ENCODE data around the gene OR2G3. TPM values are rescaled to one million over a fixed set of nuclear protein-coding genes. Genes with fewer than 3 reads are reported as not detected.

Gene OR2G3
- total RNA-seq, 8 experiments from 2014 or later: 0.61 to 0.76 TPM; not detected in 6

DNA sequence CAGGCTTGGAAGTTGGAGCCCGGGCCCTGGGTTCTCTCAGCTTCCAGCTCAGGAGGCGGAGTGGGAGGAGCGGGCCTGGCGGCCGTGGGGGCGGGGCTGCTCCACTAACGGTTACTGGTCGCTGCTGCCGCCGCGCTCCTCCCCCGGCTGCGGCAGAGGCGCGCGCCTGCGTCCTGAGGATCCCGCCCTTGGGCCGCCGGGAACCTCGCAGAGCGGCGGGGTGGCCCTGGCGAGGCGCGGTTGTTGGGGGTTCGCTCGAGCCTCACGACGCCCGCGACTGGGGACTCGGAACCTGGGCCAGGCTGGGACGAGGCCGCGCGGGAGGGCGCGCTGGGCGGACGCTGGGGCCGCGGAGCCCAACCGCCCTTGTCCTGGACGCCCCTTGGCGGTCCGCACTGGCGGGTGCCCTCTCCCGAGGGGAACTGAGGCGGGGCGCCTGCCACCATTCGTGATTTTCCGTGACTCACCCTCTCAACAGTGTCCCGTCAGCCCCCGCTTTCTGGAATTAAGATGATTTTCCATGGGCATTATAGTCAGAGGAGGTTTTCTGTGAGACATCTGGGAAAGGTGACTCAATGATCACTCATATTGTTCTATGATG is 34.1 kb downstream of the OR2G3 start:
- Histone ChIP-seq H3K4me1 (replicated peaks in 1 of 2) (no peaks in the 10 kb centered on the region), H3K4me3 (peak overlapping the region in 2 of 5 donors; percentile 28 to 39), H3K27ac (no peak overlapping the region)
- peak in 3 of 8 experiments; percentile 98 to 99 (median 99) for ATAC-seq (replicated peaks in 6 of 8)
- in situ Hi-C loops (cut with MboI; ENCODE audit: low pct_unique_long_range_greater_than_20kb in 2 of 9, low sequenced_read_pairs in 9 of 9, unreplicated experiment in 9 of 9): no loop called here
- 7 to 95% (median 59%) methylated on average over 1 to 29 of the region's 55 CpGs; no CpG with 5 or more reads in 4 of the 10 experiments for WGBS, 10 experiments

DNA sequence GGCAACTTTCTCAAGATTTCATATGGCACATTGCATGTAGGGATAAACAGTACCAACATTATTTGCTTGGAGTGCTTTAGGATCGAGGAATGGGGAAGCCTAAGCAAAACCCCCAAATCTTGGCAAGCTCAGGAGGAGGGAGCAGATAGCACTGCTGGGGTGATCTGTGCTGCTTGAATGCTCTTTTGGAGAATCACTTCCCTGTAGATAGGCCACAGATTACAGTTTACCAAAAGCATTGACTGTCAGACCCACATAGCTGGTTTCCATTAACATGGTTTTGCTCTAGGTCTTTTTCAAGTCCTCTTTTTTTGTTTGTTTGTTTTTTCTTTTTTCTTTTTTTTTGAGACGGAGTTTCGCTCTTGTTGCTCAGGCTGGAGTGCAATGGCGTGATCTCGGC is 37.4 kb downstream of the OR2G3 start:
- no peak overlapping the region for H3K27ac ChIP-seq
- peaks cover 0 to 9% of the 10 kb centered on the region in 2 donors for H3K4me1 ChIP-seq (replicated peaks in 1 of 2)
- in situ Hi-C loops (cut with MboI; ENCODE audit: low pct_unique_long_range_greater_than_20kb in 2 of 9, low sequenced_read_pairs in 9 of 9, unreplicated experiment in 9 of 9): no loop called here
- no peak for ATAC-seq (replicated peaks in 6 of 8)
- no peak overlapping the region for H3K4me3 ChIP-seq
- 17 to 100% (median 80%) methylated on average over 1 to 5 of the region's 5 CpGs; no CpG with 5 or more reads in 1 of the 10 experiments for WGBS, 10 experiments

GRCh38 chr1:247646867-247647266 is 41.5 kb downstream of the OR2G3 start:
- ATAC-seq (replicated peaks in 6 of 8): no peak
- in situ Hi-C loops (cut with MboI; ENCODE audit: low pct_unique_long_range_greater_than_20kb in 2 of 9, low sequenced_read_pairs in 9 of 9, unreplicated experiment in 9 of 9): no loop called here
- Histone ChIP-seq H3K4me1 (replicated peaks in 1 of 2) (peaks cover 0 to 14% of the 10 kb centered on the region in 2 donors), H3K4me3 (no peak overlapping the region), H3K27ac (no peak overlapping the region)
- WGBS, 10 experiments: 0 to 100% (median 72%) methylated on average over 1 to 4 of the region's 4 CpGs

DNA sequence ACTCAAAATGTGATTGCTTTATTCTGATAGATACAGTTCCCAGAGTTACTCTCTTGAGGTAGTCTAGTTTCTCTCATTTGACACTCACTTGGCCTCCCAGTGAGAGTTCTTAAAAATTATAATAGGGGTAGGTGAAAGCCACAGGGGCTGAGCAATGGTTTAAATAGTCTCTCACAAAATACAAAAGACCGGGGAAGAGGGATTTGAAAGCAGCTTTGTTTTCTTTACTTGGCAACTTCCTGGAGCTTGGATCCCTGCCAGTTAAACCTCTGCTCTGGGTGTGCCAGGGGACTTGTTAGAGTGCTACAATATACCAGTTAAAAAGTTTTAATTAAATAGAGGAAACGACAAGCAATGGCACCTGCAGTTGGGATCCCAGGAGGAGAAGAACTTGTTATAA is 42.5 kb downstream of the OR2G3 start:
- H3K4me3 ChIP-seq: no peak overlapping the region
- H3K4me1 ChIP-seq (replicated peaks in 1 of 2): peaks cover 0 to 14% of the 10 kb centered on the region in 2 donors
- 0 to 17% (median 0%) methylated on average over 1 to 2 of the region's 2 CpGs; no CpG with 5 or more reads in 2 of the 10 experiments for WGBS, 10 experiments
- in situ Hi-C loops (cut with MboI; ENCODE audit: low pct_unique_long_range_greater_than_20kb in 2 of 9, low sequenced_read_pairs in 9 of 9, unreplicated experiment in 9 of 9): no loop called here
- no peak overlapping the region for H3K27ac ChIP-seq
- ATAC-seq (replicated peaks in 6 of 8): peak in 5 of 8 experiments; percentile 18 to 73 (median 35)

DNA sequence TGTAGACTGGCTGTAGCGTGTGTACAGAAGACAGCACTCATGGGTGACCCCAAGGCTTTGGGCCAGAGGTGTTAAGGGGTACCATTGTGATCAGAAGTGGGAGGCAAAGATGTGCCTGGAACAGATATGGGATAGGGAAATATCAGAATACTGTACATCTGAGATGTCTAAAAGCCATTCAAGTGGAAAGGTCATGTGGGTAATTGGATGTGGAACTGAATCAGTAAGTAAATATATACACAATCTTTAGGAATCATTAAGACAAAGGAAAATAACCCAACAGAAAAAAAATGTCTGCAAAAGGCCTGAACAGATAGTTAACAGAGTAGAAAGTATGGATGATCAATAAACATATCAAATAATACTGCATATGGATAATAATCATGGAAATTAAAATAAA is 47.7 kb downstream of the OR2G3 start:
- in situ Hi-C loops (cut with MboI; ENCODE audit: low pct_unique_long_range_greater_than_20kb in 2 of 9, low sequenced_read_pairs in 9 of 9, unreplicated experiment in 9 of 9): no loop called here
- no peak overlapping the region for H3K27ac ChIP-seq
- peaks cover 0 to 2% of the 10 kb centered on the region in 2 donors for H3K4me1 ChIP-seq (replicated peaks in 1 of 2)
- no peak for ATAC-seq (replicated peaks in 6 of 8)
- no peak overlapping the region for H3K4me3 ChIP-seq
- 0 to 86% (median 73%) methylated on average over 1 of the region's 1 CpG; no CpG with 5 or more reads in 6 of the 10 experiments for WGBS, 10 experiments

Other genes starting within 250 kb of the OR2G3 start
- gene NLRP3, start 189.4 kb upstream of the OR2G3 start, total RNA-seq: under 1 TPM in 6 of 8 experiments, not detected in 2; 0.20 to 0.81 (median 0.41) TPM
- under 1 TPM in 5 of 8 experiments, not detected in 3; 0.14 to 0.76 (median 0.31) TPM for gene OR2B11, start 147.5 kb upstream of the OR2G3 start, total RNA-seq
- under 1 TPM in 5 of 8 experiments, not detected in 3; 0.04 to 0.38 (median 0.09) TPM for gene OR2C3, start 69.1 kb upstream of the OR2G3 start, total RNA-seq
- under 1 TPM in 4 of 8 experiments, not detected in 4; 0.14 to 0.25 (median 0.21) TPM for gene GCSAML, start 56.5 kb upstream of the OR2G3 start, total RNA-seq
- 1 to 10 TPM in 1 of 8 experiments, under 1 TPM in 1, not detected in 6; 0.21 to 1.0 TPM for gene OR2G2, start 17.2 kb upstream of the OR2G3 start, total RNA-seq
- gene OR13G1, start 74.2 kb downstream of the OR2G3 start, total RNA-seq: under 1 TPM in 5 of 8 experiments, not detected in 3; 0.04 to 0.71 (median 0.18) TPM
- gene OR6F1, start 111.1 kb downstream of the OR2G3 start, total RNA-seq: under 1 TPM in 3 of 8 experiments, not detected in 5; 0.09 to 0.31 (median 0.28) TPM
- not detected for gene OR14K1, start 133.0 kb downstream of the OR2G3 start, total RNA-seq
- gene OR14A2, start 142.6 kb downstream of the OR2G3 start, total RNA-seq: not detected
- gene OR1C1, start 155.0 kb downstream of the OR2G3 start, total RNA-seq: 1 to 10 TPM in 1 of 8 experiments, under 1 TPM in 5, not detected in 2; 0.07 to 1.3 (median 0.20) TPM
- gene OR14A16, start 218.5 kb downstream of the OR2G3 start, total RNA-seq: not detected
- gene OR11L1, start 236.3 kb downstream of the OR2G3 start, total RNA-seq: 1 to 10 TPM in 1 of 8 experiments, under 1 TPM in 1, not detected in 6; 0.25 to 1.1 TPM